NCI-H2029 (cell line): Measurements from ENCODE around the gene CD300E.
"Not testable (repeated sequence)": the region's sequence is repeated elsewhere in the genome, so short reads cannot be mapped to it uniquely, and the experiment has no call there.

Experiments
- DNase-seq: peaks from one replicate; lab custom pipeline; 2025; lab: John Stamatoyannopoulos, UW

Gene CD300E

GRCh38 chr17:74635418-74635817 is 11.9 kb upstream of the CD300E start:
- DNase-seq = no peak

- DNase-seq = no peak
Measured at GRCh38 chr17:74633326-74633725, 9.8 kb upstream of the CD300E start.

GRCh38 chr17:74632617-74633016 is 9.1 kb upstream of the CD300E start:
- DNase-seq = no peak

GRCh38 chr17:74631468-74632450 is 8.2 kb upstream of the CD300E start:
- DNase-seq = no peak

GRCh38 chr17:74630251-74630650 is 6.7 kb upstream of the CD300E start:
- DNase-seq = not testable (repeated sequence)

GRCh38 chr17:74625661-74626060 is 2.1 kb upstream of the CD300E start:
- no peak for DNase-seq

GRCh38 chr17:74624131-74624530 is 593 bp upstream of the CD300E start:
- no peak for DNase-seq

GRCh38 chr17:74619077-74619673 is 4.4 kb downstream of the CD300E start:
- no peak for DNase-seq

- DNase-seq = no peak
Measured at GRCh38 chr17:74618451-74618850, 5.1 kb downstream of the CD300E start.

- DNase-seq = no peak
Measured at GRCh38 chr17:74616696-74617095, 6.8 kb downstream of the CD300E start.

- no peak for DNase-seq
Measured at GRCh38 chr17:74612046-74612445, 11.5 kb downstream of the CD300E start.

GRCh38 chr17:74610108-74610507 is 13.4 kb downstream of the CD300E start:
- no peak for DNase-seq

- DNase-seq = no peak
Measured at GRCh38 chr17:74608511-74608910, 15.0 kb downstream of the CD300E start.

- DNase-seq = no peak
Measured at GRCh38 chr17:74607221-74607620, 16.3 kb downstream of the CD300E start.

- no peak for DNase-seq
Measured at GRCh38 chr17:74606050-74606449, 17.5 kb downstream of the CD300E start.

- DNase-seq = no peak
Measured at GRCh38 chr17:74605361-74605760, 18.2 kb downstream of the CD300E start.

GRCh38 chr17:74604761-74605160 is 18.8 kb downstream of the CD300E start:
- no peak for DNase-seq

- DNase-seq = no peak
Measured at GRCh38 chr17:74604200-74604599, 19.3 kb downstream of the CD300E start.

- no peak for DNase-seq
Measured at GRCh38 chr17:74603746-74604145, 19.8 kb downstream of the CD300E start.

- no peak for DNase-seq
Measured at GRCh38 chr17:74603037-74603635, 20.4 kb downstream of the CD300E start.

GRCh38 chr17:74601944-74602572 is 21.5 kb downstream of the CD300E start:
- DNase-seq = peak; percentile 20

GRCh38 chr17:74599448-74599939 is 24.0 kb downstream of the CD300E start:
- no peak for DNase-seq
